Effector memory CD8-positive, alpha-beta T cell (primary cell): ENCODE data around the gene RTL5.
A peak's percentile ranks its signal among the peaks of the same experiment; 100 is the strongest.

ENCODE experiments used
- ATAC-seq: fragments of 150-1000 bp; cut with Tn5 transposase; replicated peaks from 2 replicates; pipeline ENCODE4 v1.10.0; 2021; ENCODE audit warnings: mild to moderate bottlenecking, moderate library complexity
- DNase-seq, 3 experiments: peaks; one replicate each; pipeline ENCODE4 v3.0.0; 2021
- H3K27ac Mint-ChIP-seq, 2 donors: one replicate each; pipeline ENCODE4 v1.8.0; 2022; ENCODE audit warnings: mild to moderate bottlenecking in 2 of 2, mixed read lengths in 2 of 2, moderate library complexity in 2 of 2
- H3K27me3 Mint-ChIP-seq, 2 donors: one replicate each; pipeline ENCODE4 v1.8.0; 2022; ENCODE audit warnings: mixed read lengths in 2 of 2
- H3K36me3 Mint-ChIP-seq: one replicate; pipeline ENCODE4 v1.8.0; 2022; ENCODE audit warnings: mild to moderate bottlenecking, moderate library complexity, mixed read lengths; ENCODE audit not compliant: insufficient read depth
- H3K4me1 Mint-ChIP-seq, 2 donors: one replicate each; pipeline ENCODE4 v1.8.0; 2022; ENCODE audit warnings: low read depth in 2 of 2, mixed read lengths in 2 of 2
- H3K4me3 Mint-ChIP-seq, 2 donors: one replicate each; pipeline ENCODE4 v1.8.0; 2022; ENCODE audit warnings: mild to moderate bottlenecking in 2 of 2, mixed read lengths in 2 of 2, moderate library complexity in 2 of 2
- H3K9me3 Mint-ChIP-seq, 2 donors: one replicate each; pipeline ENCODE4 v1.8.0; 2022; ENCODE audit warnings: mixed read lengths in 2 of 2

RTL5 gene

DNA sequence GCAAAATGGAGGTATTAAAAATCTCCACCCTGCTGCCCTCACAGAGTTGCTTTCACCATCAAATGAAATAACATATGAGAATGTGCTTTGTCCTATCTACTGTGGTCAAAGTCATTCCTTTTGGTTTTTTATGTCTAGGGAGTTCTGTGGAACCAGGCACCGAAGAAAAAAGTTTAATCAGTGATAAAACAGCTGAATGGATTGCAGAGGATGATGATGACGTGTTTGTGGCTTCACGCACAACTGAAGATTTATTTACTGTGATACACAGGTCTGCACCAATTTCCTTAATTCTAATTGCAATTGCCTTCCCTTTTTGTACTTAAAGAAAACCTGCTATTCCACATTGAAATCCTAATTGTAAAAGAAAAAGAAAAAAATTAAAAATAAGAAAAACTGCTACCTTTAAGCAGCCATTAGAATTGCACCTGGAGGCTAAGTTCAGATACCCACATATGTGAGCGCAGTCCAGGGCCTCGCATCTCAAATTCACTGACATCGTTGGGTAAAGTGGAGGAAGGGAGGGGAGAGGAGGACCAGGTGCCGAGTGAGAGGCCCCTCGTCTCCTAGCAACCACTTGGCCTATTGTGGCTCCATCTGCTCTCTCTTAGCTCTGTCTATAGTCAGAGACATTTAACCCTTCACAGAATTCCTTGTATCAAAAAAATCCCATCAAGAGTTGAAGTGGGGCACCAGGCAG, 10.5 kb upstream of the RTL5 start:
- H3K4me1 Mint-ChIP-seq = peaks cover 23 to 24% of the 10 kb centered on the region in 2 donors
- H3K27ac Mint-ChIP-seq = peak overlapping the region in 1 of 2 donors; percentile 21
- H3K36me3 Mint-ChIP-seq = peaks cover 22% of the 10 kb centered on the region
- no peaks in the 10 kb centered on the region for H3K9me3 Mint-ChIP-seq
- no peak overlapping the region for H3K4me3 Mint-ChIP-seq
- no peaks in the 10 kb centered on the region for H3K27me3 Mint-ChIP-seq
- DNase-seq (no peak), ATAC-seq (peak; percentile 50)

DNA sequence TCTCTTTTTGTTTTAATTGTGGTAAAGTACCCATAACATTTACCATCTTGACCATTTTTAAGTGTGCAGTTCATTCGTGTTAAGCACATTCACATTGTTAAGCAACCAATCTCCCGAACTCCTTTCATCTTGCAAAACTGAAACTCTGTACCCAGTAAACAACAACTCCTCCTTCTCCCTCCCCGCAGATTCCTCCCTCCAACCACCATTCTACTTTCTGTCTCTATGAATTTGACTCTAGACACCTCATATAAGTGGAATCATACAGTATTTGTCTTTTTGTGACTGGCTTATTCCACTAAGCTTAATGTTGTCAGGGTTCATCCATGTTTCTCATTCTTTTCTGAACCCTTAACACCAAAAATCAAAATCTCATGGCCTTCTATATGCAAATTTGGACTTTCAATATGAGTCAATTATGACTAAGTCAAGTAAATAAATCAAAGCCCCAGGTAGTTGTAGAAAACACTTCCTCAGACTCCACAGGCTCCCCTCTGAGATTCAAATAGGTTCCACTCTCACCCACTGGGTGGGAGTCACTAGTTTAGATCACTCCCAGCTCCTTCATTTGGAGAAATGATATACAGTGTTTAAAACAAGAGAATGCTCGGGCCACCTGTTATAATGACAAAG, 9.8 kb upstream of the RTL5 start:
- Mint-ChIP-seq H3K4me3 (peak overlapping the region; percentile 32 to 42), H3K27ac (peak overlapping the region; percentile 21 to 81)
- ATAC-seq = peak; percentile 80

GRCh38 chrX:72139538-72139937, 7.8 kb upstream of the RTL5 start:
- Mint-ChIP-seq H3K4me3 (no peak overlapping the region), H3K9me3 (no peaks in the 10 kb centered on the region), H3K4me1 (peaks cover 19% of the 10 kb centered on the region in 2 donors), H3K36me3 (peaks cover 31% of the 10 kb centered on the region), H3K27me3 (no peaks in the 10 kb centered on the region), H3K27ac (peak overlapping the region in 1 of 2 donors; percentile 62)
- DNase-seq = no peak
- ATAC-seq = no peak

More for the DNA sequence above, 9.8 kb upstream of the RTL5 start:
- Mint-ChIP-seq H3K27me3 (no peaks in the 10 kb centered on the region), H3K9me3 (no peaks in the 10 kb centered on the region), H3K4me1 (peaks cover 20 to 23% of the 10 kb centered on the region in 2 donors), H3K36me3 (peaks cover 27% of the 10 kb centered on the region)
- DNase-seq = no peak

GRCh38 chrX:72137846-72138495, 6.3 kb upstream of the RTL5 start:
- H3K36me3 Mint-ChIP-seq = peaks cover 30% of the 10 kb centered on the region
- H3K27me3 Mint-ChIP-seq = no peaks in the 10 kb centered on the region
- no peak for DNase-seq
- H3K27ac Mint-ChIP-seq = no peak overlapping the region
- no peak overlapping the region for H3K4me3 Mint-ChIP-seq
- peaks cover 15 to 18% of the 10 kb centered on the region in 2 donors for H3K4me1 Mint-ChIP-seq
- H3K9me3 Mint-ChIP-seq = no peaks in the 10 kb centered on the region
- ATAC-seq = no peak

DNA sequence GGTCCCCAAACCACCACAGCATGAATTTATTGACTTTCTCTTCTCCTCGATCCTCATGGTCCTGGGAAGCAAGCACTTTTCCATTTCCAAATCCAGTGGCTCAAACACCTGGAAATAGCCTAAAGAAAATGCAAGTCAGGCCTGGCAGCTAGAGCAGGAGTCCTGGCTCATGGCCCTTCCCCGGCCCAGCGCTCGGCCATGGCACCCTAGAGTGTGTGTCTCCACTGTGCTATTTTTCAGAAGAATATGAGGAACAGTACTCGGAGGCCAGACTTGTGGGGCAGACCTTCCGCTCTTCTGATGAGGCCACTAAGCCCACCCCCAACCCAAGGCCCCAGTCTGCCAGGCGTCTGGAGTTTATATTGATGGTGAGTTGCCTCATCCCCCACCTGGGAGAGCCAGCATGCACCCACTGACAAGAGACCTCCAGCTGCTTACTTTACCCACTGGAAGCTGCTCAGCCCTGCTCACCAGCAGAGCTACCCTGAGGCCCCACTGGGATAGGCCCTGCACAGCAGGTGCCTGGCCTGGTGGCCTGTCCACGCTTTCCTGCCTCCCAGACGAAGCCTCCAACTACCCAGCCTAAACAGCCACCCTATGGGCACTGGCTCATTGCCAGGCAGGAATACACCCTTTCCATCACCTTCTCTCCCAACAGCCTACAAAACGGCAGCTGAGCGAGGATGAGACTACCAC, 2.3 kb upstream of the RTL5 start:
- no peak for ATAC-seq

DNA sequence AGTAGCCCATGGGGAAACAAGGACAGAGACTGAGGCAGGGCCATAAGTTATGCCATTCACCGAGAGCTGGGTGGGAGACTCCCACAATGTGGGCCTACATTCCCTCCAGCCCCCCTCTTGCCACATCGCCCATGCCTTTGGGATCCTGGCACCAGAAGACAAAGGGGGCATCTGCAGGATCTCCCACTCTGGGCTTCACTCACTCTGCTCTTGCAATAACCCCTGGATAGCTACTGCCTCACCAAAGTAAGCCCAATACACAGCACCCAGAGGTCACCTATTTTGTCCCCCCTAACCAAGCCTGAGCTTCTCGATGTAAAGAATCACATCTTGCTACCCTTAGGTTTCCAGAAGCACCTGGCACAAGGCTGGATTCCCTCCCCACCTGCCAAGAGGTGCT, 741 bp upstream of the RTL5 start:
- peak overlapping the region; percentile 86 to 91 for H3K27ac Mint-ChIP-seq
- H3K36me3 Mint-ChIP-seq = peaks cover 19% of the 10 kb centered on the region
- H3K9me3 Mint-ChIP-seq = no peaks in the 10 kb centered on the region
- peaks cover 4 to 13% of the 10 kb centered on the region in 2 donors for H3K4me1 Mint-ChIP-seq
- H3K27me3 Mint-ChIP-seq = no peaks in the 10 kb centered on the region
- ATAC-seq (no peak), DNase-seq (no peak)
- H3K4me3 Mint-ChIP-seq = peak overlapping the region; percentile 74 to 83

More for the DNA sequence above, 2.3 kb upstream of the RTL5 start:
- H3K9me3 Mint-ChIP-seq = no peaks in the 10 kb centered on the region
- peak overlapping the region in 1 of 2 donors; percentile 55 for H3K27ac Mint-ChIP-seq
- H3K27me3 Mint-ChIP-seq = no peaks in the 10 kb centered on the region
- H3K4me1 Mint-ChIP-seq = peaks cover 4 to 13% of the 10 kb centered on the region in 2 donors
- peaks cover 19% of the 10 kb centered on the region for H3K36me3 Mint-ChIP-seq
- H3K4me3 Mint-ChIP-seq = no peak overlapping the region
- no peak for DNase-seq

DNA sequence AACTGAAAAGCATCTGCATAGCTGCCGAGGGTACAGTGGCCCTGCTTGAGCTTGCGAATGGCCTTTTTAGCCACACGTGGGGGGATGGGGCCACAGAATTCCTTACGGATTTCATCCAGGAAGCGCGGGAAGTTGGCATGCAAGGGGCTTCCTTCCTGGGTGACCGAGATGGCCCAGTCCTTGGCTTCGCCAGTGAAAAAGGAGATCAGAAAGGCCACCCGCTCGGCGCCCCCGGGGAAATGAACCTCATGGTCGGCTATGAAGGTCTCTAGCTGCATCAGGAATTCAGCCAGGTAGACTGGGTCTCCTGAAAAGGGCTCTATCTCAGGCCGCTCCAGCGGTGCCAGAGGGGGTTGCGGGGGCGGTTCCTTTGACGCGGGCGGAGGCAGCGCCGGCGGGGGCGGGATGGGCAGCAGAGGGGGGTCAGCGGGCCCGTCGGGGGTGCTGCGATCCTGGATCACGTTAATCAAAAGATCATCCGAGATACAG, 909 bp downstream of the RTL5 start:
- no peaks in the 10 kb centered on the region for H3K27me3 Mint-ChIP-seq
- H3K9me3 Mint-ChIP-seq = no peaks in the 10 kb centered on the region
- peaks cover 8 to 19% of the 10 kb centered on the region in 2 donors for H3K4me1 Mint-ChIP-seq
- peak overlapping the region in 1 of 2 donors; percentile 63 for H3K27ac Mint-ChIP-seq
- H3K4me3 Mint-ChIP-seq = peak overlapping the region; percentile 58 to 64
- ATAC-seq = no peak
- DNase-seq = no peak
- peaks cover 15% of the 10 kb centered on the region for H3K36me3 Mint-ChIP-seq

DNA sequence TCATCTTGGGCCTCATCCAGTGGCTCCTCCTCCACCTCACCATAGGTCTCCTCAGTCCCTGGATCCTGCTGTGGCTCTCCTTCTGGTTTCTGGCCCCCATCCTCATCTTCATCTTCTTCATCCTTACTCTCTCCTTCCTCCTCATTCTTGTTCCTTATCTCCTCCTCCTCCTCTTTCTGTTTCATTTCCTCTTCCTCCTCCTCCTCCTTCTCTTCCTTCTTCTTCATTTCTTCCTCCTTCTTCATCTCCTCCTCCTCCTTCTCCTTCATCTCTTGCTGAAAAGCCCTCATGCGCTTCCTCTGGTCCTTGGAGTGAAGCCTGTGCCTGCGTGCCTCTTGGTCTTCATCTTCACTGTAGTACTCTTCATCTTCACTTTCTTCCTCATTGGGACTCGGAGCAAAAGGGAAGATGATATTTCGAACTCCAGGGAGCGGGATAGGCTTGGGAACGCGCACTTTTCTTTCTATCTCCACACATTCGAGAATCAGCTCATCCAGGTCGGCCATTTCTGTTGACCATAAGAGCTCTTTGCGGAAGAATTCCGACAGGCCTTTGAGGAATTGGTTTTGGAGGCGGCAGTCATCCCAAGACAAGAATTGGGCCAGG, 1.5 kb downstream of the RTL5 start:
- Mint-ChIP-seq H3K4me3 (peak overlapping the region; percentile 58 to 64), H3K36me3 (peaks cover 19% of the 10 kb centered on the region), H3K27me3 (no peaks in the 10 kb centered on the region), H3K9me3 (no peaks in the 10 kb centered on the region), H3K27ac (peak overlapping the region; percentile 63 to 65), H3K4me1 (peaks cover 12 to 24% of the 10 kb centered on the region in 2 donors)
- no peak for DNase-seq
- no peak for ATAC-seq

DNA sequence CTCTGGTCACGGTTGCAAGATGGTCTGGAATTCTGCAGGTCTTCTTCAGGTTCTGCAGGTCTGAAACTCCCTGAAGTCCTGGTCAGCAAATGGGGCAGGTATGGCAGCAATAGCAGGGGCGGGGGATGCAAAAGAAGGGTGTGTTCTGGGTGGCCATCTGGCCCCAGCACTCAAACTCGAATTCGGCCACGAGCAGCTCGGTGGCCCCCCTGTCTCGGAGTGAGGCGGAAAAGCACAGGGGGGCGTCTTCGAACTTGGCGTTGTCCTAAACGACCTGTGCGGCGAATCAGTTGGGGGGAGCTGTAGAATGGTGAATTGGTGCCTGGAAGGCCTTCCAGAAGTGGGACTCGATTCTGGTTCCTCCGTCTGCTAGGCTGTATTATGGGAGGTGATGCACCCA, 2.1 kb downstream of the RTL5 start:
- H3K4me1 Mint-ChIP-seq = peaks cover 18 to 30% of the 10 kb centered on the region in 2 donors
- no peaks in the 10 kb centered on the region for H3K9me3 Mint-ChIP-seq
- peaks cover 17% of the 10 kb centered on the region for H3K36me3 Mint-ChIP-seq
- H3K27me3 Mint-ChIP-seq = no peaks in the 10 kb centered on the region
- peak overlapping the region in 1 of 2 donors; percentile 33 for H3K4me3 Mint-ChIP-seq
- DNase-seq (no peak), ATAC-seq (no peak)
- peak overlapping the region in 1 of 2 donors; percentile 65 for H3K27ac Mint-ChIP-seq

DNA sequence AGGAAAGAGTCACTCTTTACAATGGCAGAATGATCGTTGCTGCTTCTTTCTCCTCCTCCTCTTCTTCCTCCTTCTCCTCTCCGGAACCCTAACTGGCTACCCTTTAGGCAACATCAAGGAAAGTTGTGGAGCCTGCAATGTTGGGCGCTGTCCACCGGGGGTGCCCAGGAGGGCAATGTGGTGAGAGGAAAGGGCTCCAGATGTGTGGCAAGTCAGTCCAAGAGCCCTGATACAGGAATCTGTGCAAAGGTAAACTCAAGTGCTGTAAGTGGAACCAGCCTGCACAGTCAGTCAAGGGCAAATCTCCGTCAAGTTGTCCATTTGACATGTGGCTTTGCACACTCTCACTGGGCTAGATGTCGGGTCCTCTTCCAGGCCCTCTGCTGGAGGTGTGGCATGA, 2.8 kb downstream of the RTL5 start:
- no peaks in the 10 kb centered on the region for H3K27me3 Mint-ChIP-seq
- no peak for DNase-seq
- H3K9me3 Mint-ChIP-seq = no peaks in the 10 kb centered on the region
- H3K4me1 Mint-ChIP-seq = peaks cover 23 to 37% of the 10 kb centered on the region in 2 donors
- H3K36me3 Mint-ChIP-seq = peaks cover 16% of the 10 kb centered on the region
- H3K27ac Mint-ChIP-seq = peak overlapping the region in 1 of 2 donors; percentile 75
- no peak for ATAC-seq
- H3K4me3 Mint-ChIP-seq = peak overlapping the region in 1 of 2 donors; percentile 33

GRCh38 chrX:72128183-72128834, 3.4 kb downstream of the RTL5 start:
- no peaks in the 10 kb centered on the region for H3K27me3 Mint-ChIP-seq
- H3K9me3 Mint-ChIP-seq = no peaks in the 10 kb centered on the region
- no peak overlapping the region for H3K27ac Mint-ChIP-seq
- H3K4me3 Mint-ChIP-seq = no peak overlapping the region
- H3K4me1 Mint-ChIP-seq = peaks cover 23 to 38% of the 10 kb centered on the region in 2 donors
- peaks cover 16% of the 10 kb centered on the region for H3K36me3 Mint-ChIP-seq
- DNase-seq = no peak
- no peak for ATAC-seq

DNA sequence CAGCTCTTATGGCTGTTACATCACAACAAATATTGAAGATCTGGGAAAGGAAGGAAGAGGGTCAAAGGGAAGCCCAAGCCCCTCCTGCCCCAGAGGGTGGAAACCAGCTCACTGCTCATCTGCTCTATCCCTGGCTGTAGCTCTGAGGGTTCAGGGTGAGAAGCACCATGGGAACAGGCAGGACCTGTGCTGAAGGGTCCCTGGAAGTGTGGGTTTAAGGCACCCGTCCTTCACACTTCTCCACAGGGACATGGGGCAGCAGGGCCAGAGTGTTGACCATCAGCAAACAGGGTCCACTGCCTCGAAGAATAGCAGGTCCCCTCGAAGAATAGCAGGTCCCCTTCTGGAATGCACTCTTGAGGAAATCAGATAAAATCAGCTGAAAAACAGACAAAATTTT, 4.4 kb downstream of the RTL5 start:
- DNase-seq (no peak), ATAC-seq (no peak)
- Mint-ChIP-seq H3K36me3 (peaks cover 15% of the 10 kb centered on the region), H3K4me1 (peaks cover 33 to 47% of the 10 kb centered on the region in 2 donors), H3K27ac (peak overlapping the region in 1 of 2 donors; percentile 57), H3K4me3 (no peak overlapping the region), H3K27me3 (no peaks in the 10 kb centered on the region), H3K9me3 (no peaks in the 10 kb centered on the region)
